Choroid plexus epithelial cell (primary cell): ENCODE data around the gene GALNT9.

Experiments used
- DNase-seq: peaks from one replicate; pipeline ENCODE4 v3.0.0-alpha.2; 2010; ENCODE audit warnings: low read depth
- H3K4me3 ChIP-seq: 2 replicates; pipeline ENCODE4 v1.5.1; 2011; ENCODE audit warnings: low read depth, mild to moderate bottlenecking, control low read depth, low read length, moderate library complexity
- CTCF ChIP-seq: conservative IDR thresholded peaks from 2 replicates; pipeline ENCODE4 v1.5.1; 2011; ENCODE audit warnings: low read depth, mild to moderate bottlenecking, control low read depth, inconsistent platforms, low read length, moderate library complexity

GALNT9 gene

DNA sequence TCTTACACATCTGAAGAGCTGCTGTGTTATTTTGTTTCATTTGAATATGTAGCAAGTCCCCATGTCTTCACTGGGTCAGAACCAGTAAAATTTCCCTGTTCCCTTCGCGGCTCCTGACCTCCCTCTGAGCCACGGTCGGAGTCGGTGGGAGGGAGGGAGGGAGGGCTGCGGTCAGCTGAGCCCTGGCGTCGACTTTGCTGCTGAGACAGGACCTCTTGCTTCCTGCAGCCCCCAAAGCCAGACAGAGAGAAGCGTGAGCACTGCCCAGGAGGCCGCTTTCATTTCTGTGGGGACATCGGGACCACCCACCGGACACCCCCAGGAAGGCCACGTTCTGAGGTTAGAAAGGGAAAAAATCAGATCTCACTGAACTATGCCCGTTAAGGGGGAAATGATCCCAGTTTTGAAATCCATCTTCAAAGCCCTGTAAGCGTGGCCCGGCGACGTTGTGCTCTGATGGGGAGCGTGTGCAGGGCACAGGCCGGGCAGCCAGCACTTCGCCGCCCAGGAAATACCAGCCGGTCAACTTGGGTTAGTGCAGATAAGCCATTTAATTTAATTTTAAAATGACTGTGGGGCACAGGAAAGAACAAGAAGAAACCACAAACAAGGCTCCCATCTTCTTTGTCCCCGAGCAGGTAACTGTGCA, 143.1 kb downstream of the GALNT9 start:
- no peak overlapping the region for H3K4me3 ChIP-seq
- TF ChIP-seq CTCF = no peak
- no peak for DNase-seq

GRCh38 chr12:132185705-132186104, 143.7 kb downstream of the GALNT9 start:
- TF ChIP-seq CTCF = no peak
- no peak for DNase-seq
- H3K4me3 ChIP-seq = no peak overlapping the region

DNA sequence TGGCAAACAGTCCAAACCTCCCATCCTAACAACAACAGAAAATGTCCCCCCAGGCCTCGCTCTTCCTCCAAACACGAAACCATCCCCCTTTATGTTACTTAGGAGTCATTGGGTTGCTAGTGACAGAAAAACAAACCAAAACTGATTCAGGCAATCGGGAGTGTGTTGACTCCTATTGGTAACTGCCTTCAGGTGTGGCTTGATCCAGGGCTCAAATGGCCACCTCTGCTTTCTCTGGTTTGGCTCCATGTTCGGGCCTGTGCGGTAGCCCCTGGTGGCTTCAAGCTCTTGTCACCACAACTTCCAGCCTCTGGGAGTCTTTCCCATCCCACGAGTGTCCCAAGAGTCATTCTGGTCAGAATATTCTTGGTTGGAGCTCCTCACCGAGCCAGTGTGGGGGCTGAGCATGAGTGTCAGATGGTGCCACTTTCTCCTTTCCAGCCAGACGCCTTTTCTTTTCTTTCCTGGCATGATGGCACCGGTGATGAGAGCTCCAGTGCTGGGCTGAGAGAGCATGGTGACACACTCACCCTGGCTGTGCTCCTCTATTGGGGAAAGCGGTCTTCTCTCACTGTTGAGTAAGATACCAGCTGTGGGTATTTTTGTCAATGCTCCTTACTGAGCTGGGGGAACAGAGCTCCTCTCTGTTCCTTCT, 146.6 kb downstream of the GALNT9 start:
- no peak for DNase-seq
- no peak for TF ChIP-seq CTCF
- H3K4me3 ChIP-seq = no peak overlapping the region

GRCh38 chr12:132182206-132182710, 147.1 kb downstream of the GALNT9 start:
- DNase-seq = no peak
- TF ChIP-seq CTCF = no peak

DNA sequence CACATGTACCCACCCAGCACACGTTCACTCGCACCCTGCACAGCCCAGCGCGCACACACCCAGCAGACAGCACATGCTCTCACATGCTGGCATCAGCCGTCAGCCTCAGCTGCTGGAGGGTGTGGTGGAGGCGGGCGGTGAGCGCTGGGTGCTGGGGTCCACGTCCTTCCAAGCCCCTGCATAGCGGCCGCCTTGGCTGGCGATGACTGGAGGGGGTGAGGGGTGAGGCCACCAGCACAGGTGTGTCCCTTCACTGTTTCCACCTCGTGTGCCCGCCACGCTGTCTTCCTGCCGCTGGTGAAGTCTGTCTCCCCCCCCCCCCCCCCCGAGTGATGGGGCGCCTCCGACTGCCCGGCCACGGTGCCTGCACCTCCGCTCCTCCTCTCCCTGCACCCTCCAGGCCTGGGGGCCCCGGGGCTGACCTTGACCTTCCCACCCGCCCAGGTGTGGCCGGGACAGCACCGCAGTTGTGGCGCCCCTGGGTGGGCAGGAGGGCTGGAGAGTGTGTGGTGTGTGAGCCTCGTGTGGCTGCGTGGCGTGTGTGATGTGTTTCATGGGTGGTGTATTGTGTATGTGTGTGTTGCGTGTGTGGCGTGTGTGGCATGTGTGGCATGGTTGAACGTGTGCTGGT, 147.7 kb downstream of the GALNT9 start:
- no peak overlapping the region for H3K4me3 ChIP-seq
- TF ChIP-seq CTCF = no peak
- no peak for DNase-seq

More at GRCh38 chr12:132182206-132182710, 147.1 kb downstream of the GALNT9 start:
- no peak overlapping the region for H3K4me3 ChIP-seq

DNA sequence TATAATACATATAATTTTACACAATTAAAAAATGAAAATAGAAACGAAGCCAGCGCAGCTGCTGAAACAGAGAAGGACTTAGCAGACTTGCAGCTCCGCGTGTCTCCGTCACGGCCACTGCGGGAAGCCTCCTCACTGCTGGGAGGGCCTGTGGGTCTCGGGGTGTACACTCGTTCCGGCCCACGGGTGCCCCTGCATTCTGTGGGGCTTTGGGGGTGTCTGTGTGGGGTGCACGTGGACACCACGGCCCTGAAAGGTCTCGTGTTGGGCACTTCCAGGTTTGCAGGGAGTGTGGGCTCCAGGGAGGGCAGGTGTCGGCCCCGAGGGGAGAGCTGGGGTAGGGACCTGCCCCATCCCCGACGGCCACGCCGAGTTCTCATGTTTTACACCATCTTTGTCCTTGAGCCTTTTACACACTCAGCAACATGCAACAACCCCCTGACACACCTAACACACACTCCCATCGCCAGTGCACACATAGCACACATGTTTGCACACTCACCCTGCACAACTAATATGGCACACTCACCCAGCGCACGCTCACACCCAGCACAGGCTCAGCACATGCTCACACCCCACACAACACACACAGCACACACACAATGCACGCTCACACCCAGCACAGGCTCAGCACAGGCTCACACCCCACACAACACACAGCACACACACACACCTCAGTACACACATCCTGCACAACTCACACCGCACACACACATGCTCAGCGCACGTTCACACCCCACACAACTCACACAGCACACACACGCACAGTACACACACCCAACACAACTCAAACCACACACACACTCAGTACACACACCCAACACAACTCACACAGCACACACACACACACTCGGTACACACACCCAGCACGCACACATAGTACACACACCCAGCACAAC, 148.5 kb downstream of the GALNT9 start:
- no peak for DNase-seq

More for the DNA sequence above, 148.5 kb downstream of the GALNT9 start:
- no peak overlapping the region for H3K4me3 ChIP-seq
- TF ChIP-seq CTCF = no peak
